Measurements from ENCODE around the gene SLC2A4. TPM values are rescaled to one million over a fixed set of nuclear protein-coding genes. Genes with fewer than 3 reads are reported as not detected.
A peak's percentile ranks its signal among the peaks of the same experiment; 100 is the strongest.

Gene SLC2A4
- total RNA-seq, 1 donor from 2014 or later, result 8.1 TPM

DNA sequence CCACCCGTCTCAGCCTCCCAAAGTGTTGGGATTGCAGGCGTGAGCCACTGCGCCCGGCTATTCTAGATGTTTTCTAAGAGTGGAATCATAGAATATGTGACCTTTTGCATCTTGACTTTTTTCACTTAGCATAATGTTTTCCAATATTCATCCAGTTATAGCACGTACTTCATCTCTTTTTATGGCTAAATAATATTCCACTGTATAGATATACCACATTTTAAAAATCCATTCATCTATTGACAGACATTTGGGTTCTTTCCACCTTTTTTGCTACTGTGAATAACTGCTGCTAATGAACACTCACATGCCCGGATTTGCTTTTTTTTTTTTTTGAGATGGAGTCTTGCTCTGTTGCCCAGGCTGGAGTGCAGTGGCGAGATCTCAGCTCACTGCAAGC, 22.7 kb downstream of the SLC2A4 start:
- DNase-seq (ENCODE audit: low spot score), result no peak

- DNase-seq (ENCODE audit: low spot score), result peak; percentile 100
These were observed 25.6 kb downstream of the SLC2A4 start, which contains the start of gene EIF5A for GRCh38 chr17:7306911-7307685. Gene EIF5A (plus strand): TSS chr17:7307628. CDS start chr17:7309636, 2,008 bp downstream.

GRCh38 chr17:7307686-7308624, 26.4 kb downstream of the SLC2A4 start:
- DNase-seq (ENCODE audit: low spot score), result peak; percentile 92

DNA sequence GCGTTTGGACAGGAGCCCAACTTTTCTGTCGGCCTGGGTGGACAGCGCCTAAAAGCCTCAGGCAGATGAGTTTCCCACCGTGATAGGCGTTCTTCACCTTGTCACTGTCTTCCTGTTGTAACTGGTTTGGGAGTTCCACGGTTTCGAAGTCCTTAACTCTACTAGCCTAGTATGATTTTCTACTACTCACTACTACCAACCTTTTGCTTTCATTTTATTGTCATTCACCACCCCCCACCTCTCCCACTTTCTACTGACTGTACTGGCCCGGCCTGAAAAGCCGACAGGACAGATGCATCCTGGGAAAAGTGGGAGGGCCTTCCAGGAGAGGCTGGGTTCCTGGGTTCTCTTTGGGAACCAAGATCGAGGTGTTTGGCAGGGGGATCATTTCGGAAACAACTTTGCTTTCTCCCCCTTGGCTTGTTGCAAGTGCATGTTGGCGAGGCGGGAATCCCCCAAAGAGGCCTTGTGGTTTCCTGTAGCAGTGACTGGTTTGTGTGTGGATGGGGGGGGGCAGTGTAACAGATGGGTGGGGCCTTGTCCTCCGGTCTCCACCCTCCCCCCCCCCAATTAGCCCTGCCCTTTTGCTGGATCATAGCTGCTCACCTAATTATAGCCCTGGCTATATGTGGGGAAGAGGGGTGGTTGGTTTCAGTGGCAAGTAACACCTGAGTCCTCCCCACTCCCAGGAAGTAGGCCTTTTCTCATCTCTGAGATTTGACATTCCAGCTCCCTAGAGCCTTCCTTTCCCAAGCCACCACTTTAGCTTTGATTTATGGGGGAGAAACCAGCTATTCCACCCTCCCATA, 27.3 kb downstream of the SLC2A4 start:
- DNase-seq (ENCODE audit: low spot score), result no peak

DNA sequence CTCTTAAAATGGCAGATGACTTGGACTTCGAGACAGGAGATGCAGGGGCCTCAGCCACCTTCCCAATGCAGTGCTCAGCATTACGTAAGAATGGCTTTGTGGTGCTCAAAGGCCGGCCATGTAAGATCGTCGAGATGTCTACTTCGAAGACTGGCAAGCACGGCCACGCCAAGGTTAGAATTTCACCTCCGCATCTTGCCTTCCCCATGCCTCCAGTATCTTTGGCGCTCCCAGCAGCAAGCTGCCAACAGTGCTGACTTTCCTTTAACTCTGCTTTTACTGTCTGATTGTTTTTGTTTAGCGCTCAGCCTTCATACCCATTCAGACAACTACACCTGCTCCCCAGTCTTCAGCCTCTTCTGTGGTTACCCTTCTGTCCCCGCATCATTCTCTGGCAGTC, 28.1 kb downstream of the SLC2A4 start:
- no peak for DNase-seq (ENCODE audit: low spot score)

DNA sequence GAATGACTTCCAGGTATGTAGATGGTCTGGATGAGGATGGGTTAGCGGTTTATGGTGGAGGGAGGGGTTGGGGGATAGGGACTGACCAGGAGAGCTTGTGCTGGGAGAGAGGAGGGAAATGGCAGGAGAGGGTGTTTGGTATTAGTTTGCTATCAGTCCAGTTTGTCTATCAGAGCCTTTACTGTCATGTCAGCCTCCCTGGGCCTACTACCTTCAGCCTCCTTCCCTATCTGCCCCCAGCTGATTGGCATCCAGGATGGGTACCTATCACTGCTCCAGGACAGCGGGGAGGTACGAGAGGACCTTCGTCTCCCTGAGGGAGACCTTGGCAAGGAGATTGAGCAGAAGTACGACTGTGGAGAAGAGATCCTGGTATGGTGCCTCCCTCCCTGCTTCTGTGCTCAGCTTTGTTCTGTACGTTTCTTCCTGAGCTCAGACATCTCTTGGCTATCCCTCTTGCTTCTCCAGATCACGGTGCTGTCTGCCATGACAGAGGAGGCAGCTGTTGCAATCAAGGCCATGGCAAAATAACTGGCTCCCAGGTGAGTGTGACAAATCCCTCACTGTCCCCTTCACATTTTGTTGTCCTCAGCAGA, 29.7 kb downstream of the SLC2A4 start:
- DNase-seq (ENCODE audit: low spot score), result no peak

- no peak for DNase-seq (ENCODE audit: low spot score)
These were observed 31.0 kb downstream of the SLC2A4 start for GRCh38 chr17:7312432-7313087.

GRCh38 chr17:7313088-7313889, 31.8 kb downstream of the SLC2A4 start:
- no peak for DNase-seq (ENCODE audit: low spot score)

DNA sequence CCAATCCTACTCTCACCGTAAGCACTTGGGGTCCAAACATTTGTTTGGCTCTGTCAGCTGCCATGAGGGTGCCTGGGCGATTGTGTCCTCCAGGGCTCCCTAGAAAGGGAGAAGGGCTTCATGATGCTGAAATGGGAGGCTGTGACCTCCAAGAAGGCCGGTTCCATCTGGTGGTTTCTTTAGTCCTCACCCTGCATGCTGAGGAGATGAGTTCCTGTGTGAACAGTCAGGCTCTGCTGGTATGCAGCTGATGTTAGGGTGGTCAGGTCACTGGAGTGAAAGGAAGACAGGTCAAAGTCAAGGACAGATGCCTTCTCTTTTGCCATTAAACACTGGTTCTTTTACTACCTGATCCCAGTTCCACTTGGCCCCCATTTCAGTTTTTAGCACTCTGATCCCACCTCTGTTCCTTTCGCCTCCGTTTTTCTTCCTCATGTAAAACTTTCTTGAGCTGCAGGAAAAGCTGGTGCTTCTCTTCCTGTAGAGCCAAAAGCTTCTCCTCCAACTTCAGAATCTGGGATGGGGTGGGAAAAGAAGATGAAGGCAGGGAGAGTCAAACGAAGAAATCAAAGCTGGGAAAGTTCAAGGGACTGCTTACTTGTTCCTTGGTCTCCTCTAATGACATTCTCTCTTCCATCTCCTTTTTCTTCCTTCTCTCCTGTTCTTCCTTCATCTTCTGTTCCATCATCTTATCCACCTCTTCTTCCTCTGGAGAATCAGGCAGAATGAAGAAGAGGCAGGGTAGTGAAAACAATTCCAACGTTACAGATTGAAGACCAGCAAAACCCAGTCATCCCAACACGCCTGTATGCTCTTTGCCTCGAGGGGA, 32.6 kb downstream of the SLC2A4 start:
- no peak for DNase-seq (ENCODE audit: low spot score)

DNA sequence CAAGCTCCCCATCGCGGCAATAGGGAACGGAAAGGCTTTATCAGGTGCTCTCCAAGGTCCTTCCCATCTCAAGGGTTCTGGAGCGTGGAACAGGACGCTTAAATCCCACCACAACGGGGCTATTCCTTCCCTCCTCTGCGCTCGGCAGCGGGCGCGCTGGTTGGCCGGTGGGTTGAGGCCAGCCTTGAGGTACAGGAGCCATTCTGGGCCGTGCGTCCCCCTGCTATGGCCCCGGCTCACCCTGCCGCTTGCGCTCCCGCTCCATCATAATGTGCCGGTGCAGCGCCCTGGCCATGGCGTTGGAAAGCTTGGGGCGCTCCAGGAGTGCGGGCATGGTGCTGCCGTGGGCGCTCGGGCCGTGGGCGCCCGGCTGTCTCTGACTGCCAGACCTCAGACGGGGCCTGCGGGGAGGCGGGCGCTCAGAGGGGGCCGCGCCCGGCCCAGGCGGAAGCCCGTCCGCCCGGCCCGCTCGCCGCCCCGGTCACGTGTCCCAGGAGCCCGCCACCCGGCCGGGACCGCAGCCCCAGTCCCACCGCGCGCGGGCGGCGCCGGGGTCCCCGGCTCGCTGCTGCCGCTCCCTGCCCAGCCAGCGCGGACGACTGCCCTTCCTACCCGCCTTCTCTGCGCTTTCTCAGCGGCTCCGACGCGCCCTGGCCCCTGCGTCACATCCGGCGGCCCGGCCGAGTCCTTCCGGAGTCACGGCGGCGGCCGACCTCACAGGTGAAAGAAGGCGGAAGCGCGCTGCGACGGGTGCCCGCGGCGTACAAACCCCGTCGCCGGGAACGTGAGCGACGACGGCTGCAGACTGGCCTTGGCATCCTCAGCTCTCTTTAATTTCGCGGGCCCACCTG, 33.4 kb downstream of the SLC2A4 start, which contains the start of gene GPS2:
TSS of gene GPS2 (minus strand) at position 642 of the 851 bp plus-strand sequence. CDS start at position 334, 308 bp downstream.
- DNase-seq (ENCODE audit: low spot score), result peak; percentile 99

DNA sequence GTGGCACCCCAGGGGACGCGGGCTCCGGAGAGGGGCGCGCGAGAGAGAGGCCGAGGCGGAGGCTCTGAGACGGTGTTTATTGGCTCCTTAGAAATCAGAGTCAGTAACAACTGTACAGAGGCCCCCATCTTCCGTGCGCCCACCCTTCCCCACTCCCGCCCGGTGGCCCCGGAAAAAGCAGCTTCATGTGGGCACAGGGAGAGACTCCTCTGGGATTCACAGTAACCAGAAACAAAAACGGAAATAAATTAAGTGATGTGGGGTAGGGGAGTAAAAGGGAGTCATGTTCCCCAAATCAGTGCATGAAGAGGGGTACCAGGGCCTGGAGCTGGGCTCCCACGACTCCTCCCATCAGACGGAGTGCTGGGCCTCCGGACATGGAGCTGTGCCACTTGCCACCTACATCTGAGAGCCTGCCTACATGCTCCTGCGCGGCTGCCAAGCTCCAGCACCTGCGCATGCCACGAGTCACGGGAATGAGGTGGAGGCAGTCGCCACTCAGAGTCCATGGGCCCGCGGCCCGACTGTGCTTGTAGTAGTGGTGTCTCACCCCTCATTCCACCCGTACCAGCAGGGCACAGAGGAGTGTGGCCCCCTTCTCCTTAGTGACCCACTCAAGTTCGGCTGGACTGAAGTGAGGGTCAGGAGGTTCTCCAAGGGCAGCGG, 34.2 kb downstream of the SLC2A4 start:
- no peak for DNase-seq (ENCODE audit: low spot score)

DNA sequence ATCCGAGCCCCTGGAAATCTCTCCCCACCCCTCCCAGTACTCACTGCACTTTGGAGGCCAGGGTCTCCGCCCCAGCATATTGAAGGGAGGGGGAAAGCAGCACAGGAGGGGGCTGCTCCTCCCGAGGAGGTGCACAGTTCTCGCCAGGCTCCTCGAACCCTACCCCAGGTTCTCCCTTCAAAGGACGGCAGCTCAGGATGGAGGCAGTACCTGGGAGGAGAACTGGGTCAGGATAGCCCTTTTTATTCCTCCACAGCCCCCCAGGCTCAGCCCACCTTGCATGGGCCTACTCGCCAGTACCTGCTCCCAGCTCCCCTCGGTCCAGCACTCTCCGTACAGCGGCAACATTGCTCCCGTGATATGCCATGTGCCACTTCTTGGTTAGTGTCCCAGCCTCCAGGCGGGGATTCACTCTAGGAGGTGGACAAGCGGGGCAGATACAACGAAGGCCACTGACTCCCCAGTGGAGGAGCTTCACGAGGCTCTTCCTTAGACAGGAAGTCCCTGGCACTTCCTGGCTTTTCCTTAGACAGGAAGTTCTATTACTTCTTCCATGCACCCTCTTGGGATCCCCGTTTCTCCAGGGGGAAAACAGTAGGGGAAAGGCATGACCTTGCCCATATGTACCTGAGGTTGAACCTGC, 35.8 kb downstream of the SLC2A4 start:
- no peak for DNase-seq (ENCODE audit: low spot score)

DNA sequence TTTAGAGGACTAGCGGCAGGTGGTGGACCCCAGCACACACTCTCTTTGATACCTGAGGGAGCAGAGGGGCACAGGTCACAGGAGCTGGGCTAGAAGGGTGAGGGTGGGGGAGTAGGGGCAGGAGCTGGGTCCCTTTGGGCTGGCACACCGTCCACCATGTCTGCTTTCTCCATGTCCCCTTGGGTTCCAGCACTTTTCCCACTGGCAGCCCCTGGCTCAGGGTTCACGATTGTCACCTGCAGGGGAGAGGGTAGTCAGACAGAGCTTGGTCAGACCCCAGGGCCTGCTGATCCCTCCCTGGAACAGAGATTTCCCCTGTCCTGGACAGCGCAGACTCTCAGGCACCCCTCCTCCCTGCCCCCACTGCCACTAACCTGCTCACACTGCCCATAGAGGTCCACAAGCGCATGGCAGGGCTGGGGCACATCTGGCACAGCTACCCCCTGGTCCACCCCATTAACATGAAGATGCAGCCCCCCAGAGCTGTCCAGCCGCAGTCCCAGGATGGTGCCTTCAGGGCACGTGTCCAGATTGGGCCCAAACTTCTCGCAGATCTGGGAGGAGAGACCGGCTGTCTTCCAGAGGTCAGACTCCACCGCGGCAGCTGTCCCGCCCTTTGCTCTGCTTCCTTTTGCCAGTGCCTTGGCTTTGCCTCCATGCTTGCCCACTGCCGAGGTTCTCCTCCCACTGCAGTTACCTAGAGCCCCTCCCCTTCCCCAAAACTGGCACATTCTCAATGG, 36.8 kb downstream of the SLC2A4 start:
- no peak for DNase-seq (ENCODE audit: low spot score)

GRCh38 chr17:7321466-7321865, 39.9 kb downstream of the SLC2A4 start:
- DNase-seq (ENCODE audit: low spot score), result no peak

GRCh38 chr17:7322520-7323194, 41.1 kb downstream of the SLC2A4 start:
- DNase-seq (ENCODE audit: low spot score), result no peak

All from mesenteric fat pad (tissue), 1 donor.